ENCODE measurements around the gene CAPN10. TPM values are rescaled to one million over a fixed set of nuclear protein-coding genes. Genes with fewer than 3 reads are reported as not detected.

CAPN10 gene
- total RNA-seq, 1 donor from 2014 or later: 67.1 TPM

DNA sequence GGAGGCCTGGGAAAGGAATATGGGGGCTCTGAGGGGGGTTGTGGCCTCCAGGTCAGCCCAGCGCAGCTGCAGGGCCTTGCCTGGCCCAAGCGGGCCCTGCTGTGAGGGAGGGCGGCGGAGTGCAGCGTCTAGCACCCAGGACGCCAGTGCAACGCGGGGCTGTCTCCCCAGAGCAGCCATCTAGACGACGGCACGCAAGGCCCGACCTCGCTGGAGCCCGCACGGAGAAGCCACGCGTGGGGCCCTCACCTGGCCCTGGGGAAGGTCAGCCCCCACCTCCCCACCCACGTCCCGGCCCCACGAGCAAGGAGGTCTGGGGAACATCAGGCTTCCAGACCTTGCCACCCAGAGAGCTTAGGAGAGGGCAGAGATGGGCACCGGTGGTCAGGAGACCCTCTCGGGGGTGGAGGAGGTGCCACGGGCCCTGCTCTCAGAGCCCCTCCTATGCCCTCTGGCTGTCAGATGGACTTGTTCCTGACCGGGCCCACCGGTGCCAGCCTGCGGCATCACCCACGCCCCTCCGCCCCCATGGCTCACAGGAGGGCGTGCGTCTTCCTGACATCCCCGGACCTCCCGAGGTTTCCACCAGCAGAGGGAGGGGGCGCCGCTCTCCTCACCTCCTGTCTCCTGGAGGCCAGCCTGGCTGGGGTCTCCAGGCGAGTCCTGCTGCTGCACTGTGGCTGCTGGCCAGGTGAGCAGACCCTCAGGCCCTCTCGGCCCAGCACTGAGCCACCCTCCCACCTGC, 55.7 kb downstream of the CAPN10 start:
- no peaks in the 10 kb centered on the region for H3K4me1 Mint-ChIP-seq (ENCODE audit: low read depth, unreplicated experiment)
- H3K4me3 Mint-ChIP-seq (ENCODE audit: unreplicated experiment): no peak overlapping the region
- TF ChIP-seq, protein P1, sequence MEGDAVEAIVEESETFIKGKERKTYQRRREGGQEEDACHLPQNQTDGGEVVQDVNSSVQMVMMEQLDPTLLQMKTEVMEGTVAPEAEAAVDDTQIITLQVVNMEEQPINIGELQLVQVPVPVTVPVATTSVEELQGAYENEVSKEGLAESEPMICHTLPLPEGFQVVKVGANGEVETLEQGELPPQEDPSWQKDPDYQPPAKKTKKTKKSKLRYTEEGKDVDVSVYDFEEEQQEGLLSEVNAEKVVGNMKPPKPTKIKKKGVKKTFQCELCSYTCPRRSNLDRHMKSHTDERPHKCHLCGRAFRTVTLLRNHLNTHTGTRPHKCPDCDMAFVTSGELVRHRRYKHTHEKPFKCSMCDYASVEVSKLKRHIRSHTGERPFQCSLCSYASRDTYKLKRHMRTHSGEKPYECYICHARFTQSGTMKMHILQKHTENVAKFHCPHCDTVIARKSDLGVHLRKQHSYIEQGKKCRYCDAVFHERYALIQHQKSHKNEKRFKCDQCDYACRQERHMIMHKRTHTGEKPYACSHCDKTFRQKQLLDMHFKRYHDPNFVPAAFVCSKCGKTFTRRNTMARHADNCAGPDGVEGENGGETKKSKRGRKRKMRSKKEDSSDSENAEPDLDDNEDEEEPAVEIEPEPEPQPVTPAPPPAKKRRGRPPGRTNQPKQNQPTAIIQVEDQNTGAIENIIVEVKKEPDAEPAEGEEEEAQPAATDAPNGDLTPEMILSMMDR (IDR thresholded peaks at IDR 0.05; ENCODE audit: partially characterized antibody, unreplicated experiment): no peak
- no peak for DNase-seq
- peaks cover 10% of the 10 kb centered on the region for H3K27me3 Mint-ChIP-seq (ENCODE audit: unreplicated experiment)
- H3K9me3 Mint-ChIP-seq (ENCODE audit: unreplicated experiment): peaks cover 12% of the 10 kb centered on the region
- no peaks in the 10 kb centered on the region for H3K36me3 Mint-ChIP-seq (ENCODE audit: unreplicated experiment)
- H3K27ac Mint-ChIP-seq (ENCODE audit: unreplicated experiment): no peak overlapping the region

DNA sequence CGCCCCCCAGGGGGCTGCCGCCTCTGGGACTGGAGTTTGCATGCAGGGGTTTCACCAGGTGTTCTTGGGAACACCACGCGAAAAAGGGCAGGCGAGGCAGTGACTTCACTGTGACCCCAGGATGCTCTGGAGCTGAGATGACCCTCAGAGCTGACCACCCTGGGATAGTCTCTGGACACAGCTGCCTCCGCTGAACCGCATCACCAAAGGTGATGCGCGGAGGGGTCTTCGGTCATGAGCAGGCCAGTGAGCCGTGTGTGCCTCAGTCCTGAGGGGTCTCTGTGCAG, 56.2 kb downstream of the CAPN10 start:
- Mint-ChIP-seq H3K27ac (ENCODE audit: unreplicated experiment) (no peak overlapping the region), H3K4me3 (ENCODE audit: unreplicated experiment) (no peak overlapping the region), H3K27me3 (ENCODE audit: unreplicated experiment) (peaks cover 12% of the 10 kb centered on the region), H3K9me3 (ENCODE audit: unreplicated experiment) (peaks cover 12% of the 10 kb centered on the region), H3K36me3 (ENCODE audit: unreplicated experiment) (no peaks in the 10 kb centered on the region), H3K4me1 (ENCODE audit: low read depth, unreplicated experiment) (no peaks in the 10 kb centered on the region)
- DNase-seq: no peak
- TF ChIP-seq, protein P1 (IDR thresholded peaks at IDR 0.05; ENCODE audit: partially characterized antibody, unreplicated experiment): no peak

DNA sequence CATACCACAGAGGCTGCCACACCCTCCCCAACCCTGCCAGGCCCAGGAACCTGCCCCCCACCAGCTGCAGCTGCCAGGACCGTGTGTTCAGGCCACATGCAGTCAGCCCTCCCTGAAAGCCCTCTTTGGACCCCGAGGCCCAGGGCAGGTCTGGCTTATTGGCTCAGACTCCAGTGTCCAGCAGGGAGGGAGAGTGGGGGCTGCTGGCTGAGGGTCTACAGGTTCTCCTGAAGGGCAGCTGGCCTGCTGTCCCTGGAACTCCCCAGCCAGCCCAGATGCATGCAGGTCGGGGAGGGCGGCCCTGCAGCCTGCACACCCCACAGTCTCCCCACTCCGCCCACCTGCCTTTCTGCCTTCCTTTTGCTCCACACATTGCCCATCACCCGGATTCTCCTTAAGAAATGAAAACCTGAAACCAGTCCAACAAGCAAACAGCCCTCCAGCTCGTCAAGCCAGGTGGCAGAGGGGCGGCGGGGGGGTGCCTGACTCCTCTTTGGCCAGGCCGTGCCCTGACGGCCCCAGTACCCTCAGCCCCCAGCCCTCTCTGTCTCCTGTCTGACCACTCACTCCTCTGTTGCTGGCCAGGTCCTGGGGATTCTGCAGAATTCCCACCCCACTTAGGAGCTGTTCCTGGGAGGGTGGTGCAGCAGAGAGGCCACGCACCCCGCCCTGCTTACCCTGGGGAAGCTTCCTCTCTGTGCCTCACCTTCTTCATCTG, 56.7 kb downstream of the CAPN10 start:
- H3K36me3 Mint-ChIP-seq (ENCODE audit: unreplicated experiment): no peaks in the 10 kb centered on the region
- H3K27ac Mint-ChIP-seq (ENCODE audit: unreplicated experiment): no peak overlapping the region
- no peaks in the 10 kb centered on the region for H3K4me1 Mint-ChIP-seq (ENCODE audit: low read depth, unreplicated experiment)
- peaks cover 12% of the 10 kb centered on the region for H3K27me3 Mint-ChIP-seq (ENCODE audit: unreplicated experiment)
- H3K4me3 Mint-ChIP-seq (ENCODE audit: unreplicated experiment): no peak overlapping the region
- DNase-seq: no peak
- H3K9me3 Mint-ChIP-seq (ENCODE audit: unreplicated experiment): peaks cover 12% of the 10 kb centered on the region
- TF ChIP-seq, protein P1 (IDR thresholded peaks at IDR 0.05; ENCODE audit: partially characterized antibody, unreplicated experiment): no peak

DNA sequence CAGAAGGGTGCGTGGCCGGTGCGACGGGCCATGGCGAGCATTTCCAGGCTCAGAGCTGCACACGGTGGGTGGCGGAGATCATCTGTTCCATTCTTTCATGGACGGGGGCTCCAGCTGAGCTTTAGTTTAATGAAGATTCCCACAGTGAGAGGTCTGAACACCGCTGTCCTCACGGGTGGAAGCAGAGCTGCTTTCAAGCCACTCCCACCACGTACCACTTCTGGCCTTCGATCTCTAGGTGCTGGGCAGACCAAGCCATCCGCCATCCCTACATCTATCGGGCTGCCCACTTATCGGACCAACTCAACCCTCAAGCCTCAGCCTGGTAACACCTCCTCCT, 57.2 kb downstream of the CAPN10 start:
- Mint-ChIP-seq H3K4me1 (ENCODE audit: low read depth, unreplicated experiment) (peaks cover 4% of the 10 kb centered on the region), H3K27me3 (ENCODE audit: unreplicated experiment) (peaks cover 14% of the 10 kb centered on the region), H3K4me3 (ENCODE audit: unreplicated experiment) (no peak overlapping the region), H3K27ac (ENCODE audit: unreplicated experiment) (no peak overlapping the region), H3K9me3 (ENCODE audit: unreplicated experiment) (peaks cover 10% of the 10 kb centered on the region), H3K36me3 (ENCODE audit: unreplicated experiment) (no peaks in the 10 kb centered on the region)
- TF ChIP-seq, protein P1 (IDR thresholded peaks at IDR 0.05; ENCODE audit: partially characterized antibody, unreplicated experiment): no peak
- no peak for DNase-seq

DNA sequence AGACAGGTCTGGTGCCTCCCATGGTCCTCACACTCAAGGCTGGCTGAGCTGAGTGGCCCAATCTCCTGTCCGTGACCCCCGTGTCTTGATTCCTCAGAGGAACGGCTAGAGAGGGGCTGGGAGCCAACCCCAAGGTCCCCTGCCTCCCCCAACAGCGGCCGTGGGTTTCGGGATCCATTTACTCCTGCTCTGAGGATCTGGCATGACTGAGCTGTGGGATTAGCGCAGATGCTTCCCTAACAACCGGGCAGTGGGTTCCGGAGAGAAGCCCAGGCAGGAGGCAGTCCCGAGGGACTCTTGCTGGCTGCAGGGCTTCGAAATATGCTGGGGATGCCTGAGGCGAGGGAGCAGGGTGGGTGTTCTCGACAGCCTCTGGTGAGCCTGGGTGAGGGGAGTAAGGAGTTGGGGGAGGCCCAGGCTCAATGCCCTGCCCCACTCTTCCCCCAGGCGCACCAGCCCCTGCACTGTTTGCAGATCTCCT, 57.7 kb downstream of the CAPN10 start:
- Mint-ChIP-seq H3K9me3 (ENCODE audit: unreplicated experiment) (peaks cover 8% of the 10 kb centered on the region), H3K27ac (ENCODE audit: unreplicated experiment) (no peak overlapping the region), H3K4me1 (ENCODE audit: low read depth, unreplicated experiment) (peaks cover 6% of the 10 kb centered on the region), H3K4me3 (ENCODE audit: unreplicated experiment) (no peak overlapping the region), H3K36me3 (ENCODE audit: unreplicated experiment) (no peaks in the 10 kb centered on the region), H3K27me3 (ENCODE audit: unreplicated experiment) (peaks cover 12% of the 10 kb centered on the region)
- TF ChIP-seq, protein P1 (IDR thresholded peaks at IDR 0.05; ENCODE audit: partially characterized antibody, unreplicated experiment): no peak
- DNase-seq: no peak

Measured in glutamatergic neuron (in vitro differentiated cells).